Neural crest cell (in vitro differentiated cells): ENCODE results near the gene MACROD1. TPM values are rescaled to one million over a fixed set of nuclear protein-coding genes. Genes with fewer than 3 reads are reported as not detected.
A peak's percentile ranks its signal among the peaks of the same experiment; 100 is the strongest.

ENCODE experiments used
- DNase-seq: peaks from one replicate; pipeline ENCODE4 v3.0.0; 2021; ENCODE audit warnings: low read depth, mixed read lengths, low spot score
- H3K27ac Mint-ChIP-seq: one replicate; pipeline ENCODE4 v1.8.0; 2021; ENCODE audit warnings: mild to moderate bottlenecking, mixed read lengths; ENCODE audit not compliant: unreplicated experiment
- H3K27me3 Mint-ChIP-seq: 2 replicates; pipeline ENCODE4 v1.8.0; 2021; ENCODE audit warnings: low read depth, mild to moderate bottlenecking, mixed read lengths
- H3K36me3 Mint-ChIP-seq: 2 replicates; pipeline ENCODE4 v1.8.0; 2021; ENCODE audit warnings: low read depth, mild to moderate bottlenecking, mixed read lengths
- H3K4me1 Mint-ChIP-seq: 2 replicates; pipeline ENCODE4 v1.8.0; 2021; ENCODE audit warnings: mixed read lengths
- H3K4me3 Mint-ChIP-seq: one replicate; pipeline ENCODE4 v1.8.0; 2021; ENCODE audit warnings: mild to moderate bottlenecking, mixed read lengths
- H3K9me3 Mint-ChIP-seq: 2 replicates; pipeline ENCODE4 v1.8.0; 2021; ENCODE audit warnings: mixed read lengths
- total RNA-seq: library from RNA; stranded (reverse); gene quantifications from 2 replicates; pipeline ENCODE4 v1.2.1, GENCODE V29; 2021
- TF ChIP-seq, protein P1 (sequence below): fragments of 200-600 bp; sonication (generic); conservative IDR thresholded peaks from 2 replicates; pipeline ENCODE4 v1.5.0; 2021; ENCODE audit warnings: antibody characterized with exemption, mild to moderate bottlenecking

The MACROD1 gene
- total RNA-seq, 1 donor from 2014 or later = 26.1 TPM

DNA sequence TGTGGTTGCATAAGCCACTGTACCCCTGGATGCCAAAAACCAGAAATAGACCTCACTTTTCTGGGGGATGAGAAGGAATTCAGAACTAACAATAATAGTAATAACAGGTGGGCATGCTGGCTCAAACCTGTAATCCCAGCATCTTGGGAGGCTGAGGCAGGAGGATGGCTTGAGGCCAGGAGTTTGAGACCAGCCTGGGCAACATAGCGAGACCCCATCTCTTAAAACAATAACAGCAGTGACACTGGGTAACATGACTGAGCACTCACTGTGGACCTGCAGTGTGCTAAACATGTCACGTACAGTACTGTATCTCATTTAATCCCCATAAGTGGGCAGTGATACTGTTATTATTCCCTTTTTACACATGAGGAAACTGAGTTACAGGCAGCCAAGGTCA is 120.2 kb downstream of the MACROD1 start:
- no peak overlapping the region for H3K4me3 Mint-ChIP-seq
- TF ChIP-seq, protein P1, sequence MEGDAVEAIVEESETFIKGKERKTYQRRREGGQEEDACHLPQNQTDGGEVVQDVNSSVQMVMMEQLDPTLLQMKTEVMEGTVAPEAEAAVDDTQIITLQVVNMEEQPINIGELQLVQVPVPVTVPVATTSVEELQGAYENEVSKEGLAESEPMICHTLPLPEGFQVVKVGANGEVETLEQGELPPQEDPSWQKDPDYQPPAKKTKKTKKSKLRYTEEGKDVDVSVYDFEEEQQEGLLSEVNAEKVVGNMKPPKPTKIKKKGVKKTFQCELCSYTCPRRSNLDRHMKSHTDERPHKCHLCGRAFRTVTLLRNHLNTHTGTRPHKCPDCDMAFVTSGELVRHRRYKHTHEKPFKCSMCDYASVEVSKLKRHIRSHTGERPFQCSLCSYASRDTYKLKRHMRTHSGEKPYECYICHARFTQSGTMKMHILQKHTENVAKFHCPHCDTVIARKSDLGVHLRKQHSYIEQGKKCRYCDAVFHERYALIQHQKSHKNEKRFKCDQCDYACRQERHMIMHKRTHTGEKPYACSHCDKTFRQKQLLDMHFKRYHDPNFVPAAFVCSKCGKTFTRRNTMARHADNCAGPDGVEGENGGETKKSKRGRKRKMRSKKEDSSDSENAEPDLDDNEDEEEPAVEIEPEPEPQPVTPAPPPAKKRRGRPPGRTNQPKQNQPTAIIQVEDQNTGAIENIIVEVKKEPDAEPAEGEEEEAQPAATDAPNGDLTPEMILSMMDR = no peak
- no peak overlapping the region for H3K27ac Mint-ChIP-seq
- H3K27me3 Mint-ChIP-seq = peaks cover 4% of the 10 kb centered on the region
- H3K9me3 Mint-ChIP-seq = no peaks in the 10 kb centered on the region
- no peak for DNase-seq
- no peaks in the 10 kb centered on the region for H3K36me3 Mint-ChIP-seq
- H3K4me1 Mint-ChIP-seq = peaks cover 35% of the 10 kb centered on the region

DNA sequence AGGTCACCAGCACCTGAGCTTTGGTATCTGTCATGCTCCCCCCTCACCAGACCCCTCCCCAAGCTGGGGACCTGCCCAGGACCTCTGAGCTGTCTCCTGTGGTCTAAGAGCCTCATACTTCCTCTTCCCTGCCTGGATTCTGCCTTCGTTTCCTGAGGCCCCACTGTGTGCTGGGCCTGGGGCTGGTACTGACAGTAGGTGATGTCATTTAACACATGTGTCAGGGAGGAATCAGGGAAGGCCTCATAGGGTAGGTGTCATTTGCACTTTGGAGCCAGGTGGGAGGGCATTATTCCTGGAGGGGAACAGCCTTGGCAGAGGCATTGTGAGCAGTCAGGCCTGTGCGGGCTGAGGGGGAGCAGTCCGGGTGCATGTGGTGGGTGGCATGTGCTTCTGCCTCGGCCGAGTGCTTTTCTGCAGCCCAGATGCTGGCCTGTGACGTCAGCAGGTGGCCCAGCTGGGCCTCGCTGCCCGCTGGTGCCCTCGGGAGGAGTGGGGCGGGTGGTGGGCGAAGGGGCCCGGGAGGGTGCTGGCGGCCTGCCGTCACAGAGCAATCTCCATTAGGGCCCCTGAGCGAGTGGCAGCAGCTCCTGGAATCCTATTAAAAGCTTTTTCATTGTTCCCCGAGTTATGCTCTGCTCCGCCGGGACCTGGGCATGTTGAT is 121.1 kb downstream of the MACROD1 start:
- no peak overlapping the region for H3K27ac Mint-ChIP-seq
- no peak overlapping the region for H3K4me3 Mint-ChIP-seq
- peaks cover 10% of the 10 kb centered on the region for H3K27me3 Mint-ChIP-seq
- TF ChIP-seq, protein P1 = no peak
- no peaks in the 10 kb centered on the region for H3K36me3 Mint-ChIP-seq
- DNase-seq = no peak
- H3K4me1 Mint-ChIP-seq = peaks cover 39% of the 10 kb centered on the region
- no peaks in the 10 kb centered on the region for H3K9me3 Mint-ChIP-seq

DNA sequence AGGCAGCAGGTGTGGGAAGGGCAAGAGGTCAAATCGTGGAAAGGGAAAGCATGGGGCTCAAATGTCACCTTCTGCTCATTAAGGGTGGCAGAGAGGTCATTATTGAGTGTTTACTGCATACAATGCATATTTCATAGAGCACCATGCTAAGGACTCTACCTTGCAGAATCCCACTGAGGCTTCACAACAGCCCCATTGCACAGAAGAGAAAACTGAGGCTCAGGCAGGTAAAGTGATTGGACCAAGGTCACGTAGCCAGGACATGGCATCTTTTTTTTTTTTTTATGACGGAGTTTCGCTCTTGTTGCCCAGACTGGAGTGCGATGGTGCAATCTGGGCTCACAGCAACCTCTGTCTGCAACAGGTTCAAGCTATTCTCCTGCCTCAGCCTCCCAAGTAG is 122.4 kb downstream of the MACROD1 start:
- Mint-ChIP-seq H3K4me3 (no peak overlapping the region), H3K4me1 (peaks cover 34% of the 10 kb centered on the region), H3K27ac (no peak overlapping the region), H3K27me3 (peaks cover 15% of the 10 kb centered on the region), H3K9me3 (no peaks in the 10 kb centered on the region), H3K36me3 (no peaks in the 10 kb centered on the region)
- no peak for DNase-seq
- TF ChIP-seq, protein P1 = no peak

DNA sequence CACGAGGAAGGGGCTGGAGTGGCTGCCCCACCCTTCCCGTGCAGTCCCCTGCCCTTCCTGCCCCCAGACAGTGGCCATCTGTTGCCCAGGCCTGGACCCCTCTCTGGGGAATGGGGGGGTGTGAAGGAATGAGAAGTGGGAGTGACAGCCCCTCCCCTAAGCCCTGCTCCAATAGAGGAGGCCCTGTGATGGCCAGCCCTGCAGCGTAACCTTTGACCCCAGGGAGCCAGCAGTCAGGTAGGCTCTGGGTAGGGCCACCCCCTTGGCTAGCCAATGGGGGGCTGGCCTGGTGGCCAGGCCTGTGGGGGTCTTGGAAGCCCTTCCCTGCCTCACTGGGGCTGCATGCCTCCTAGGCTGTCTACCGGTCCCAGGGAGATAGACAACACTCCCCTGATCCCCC is 123.6 kb downstream of the MACROD1 start:
- peaks cover 27% of the 10 kb centered on the region for H3K27me3 Mint-ChIP-seq

DNA sequence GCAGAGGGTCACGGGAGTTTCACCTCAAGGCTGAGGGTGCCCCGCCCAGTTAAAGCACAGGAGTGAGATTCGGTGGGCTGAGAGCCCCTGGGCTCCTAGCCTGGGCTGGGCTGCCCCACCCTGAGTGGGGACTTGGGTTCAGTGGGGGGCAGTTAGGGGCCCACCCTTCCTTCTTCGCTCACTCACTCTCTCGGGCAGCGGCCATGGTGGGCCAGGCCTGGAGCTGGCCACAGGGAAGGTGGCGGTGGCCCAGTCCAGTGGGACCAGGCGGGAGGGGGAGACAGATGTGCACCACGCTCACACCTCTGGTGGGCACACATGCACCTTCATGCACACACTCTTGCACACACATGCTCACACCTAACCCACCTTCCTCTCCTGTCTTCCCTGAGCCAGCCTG is 124.1 kb downstream of the MACROD1 start:
- TF ChIP-seq, protein P1 = no peak
- DNase-seq = no peak
- H3K36me3 Mint-ChIP-seq = no peaks in the 10 kb centered on the region
- peaks cover 32% of the 10 kb centered on the region for H3K27me3 Mint-ChIP-seq
- no peaks in the 10 kb centered on the region for H3K9me3 Mint-ChIP-seq
- H3K4me1 Mint-ChIP-seq = peaks cover 25% of the 10 kb centered on the region
- H3K4me3 Mint-ChIP-seq = peak overlapping the region; percentile 72
- no peak overlapping the region for H3K27ac Mint-ChIP-seq

More for the DNA sequence above, 123.6 kb downstream of the MACROD1 start:
- H3K4me1 Mint-ChIP-seq = peaks cover 28% of the 10 kb centered on the region
- no peak for DNase-seq
- no peaks in the 10 kb centered on the region for H3K36me3 Mint-ChIP-seq
- no peaks in the 10 kb centered on the region for H3K9me3 Mint-ChIP-seq
- TF ChIP-seq, protein P1 = no peak
- H3K27ac Mint-ChIP-seq = no peak overlapping the region
- H3K4me3 Mint-ChIP-seq = no peak overlapping the region
